A549 (cell line): Measurements from ENCODE around the gene FOXD3.

ENCODE experiments used
- CTCF ChIP-seq: fragments of >200 bp; sonication (Bioruptor Twin); formaldehyde crosslinking; IDR thresholded peaks from 3 replicates; pipeline ENCODE4 v1.5.1; 2016
- EHF ChIP-seq: fragments of 250-450 bp; sonication (Bioruptor Pico); IDR thresholded peaks from 2 replicates; pipeline ENCODE4 v1.5.0; 2020; ENCODE audit warnings: mild to moderate bottlenecking
- HDAC2 ChIP-seq: fragments of 200-600 bp; sonication (generic); IDR thresholded peaks from 2 replicates; pipeline ENCODE4 v1.6.1; 2016
- MAX ChIP-seq: IDR thresholded peaks from 2 replicates; pipeline ENCODE4 v1.6.1; 2012
- MYC ChIP-seq: IDR thresholded peaks from 2 replicates; pipeline ENCODE4 v1.6.1; 2012; ENCODE audit warnings: mild to moderate bottlenecking, inconsistent platforms, low read length, improper control_type of control experiment, borderline replicate concordance
- NFE2L2 ChIP-seq: fragments of 150-350 bp; conservative IDR thresholded peaks from 2 replicates; pipeline ENCODE4 v1.6.1; 2014; ENCODE audit warnings: low read length
- PBX3 ChIP-seq: IDR thresholded peaks from 2 replicates; pipeline ENCODE4 v1.6.1; 2012
- POLR2A ChIP-seq: IDR thresholded peaks from 2 replicates; pipeline ENCODE4 v1.6.1; 2012; ENCODE audit warnings: mild to moderate bottlenecking, low read length
- RAD21 ChIP-seq, 2 experiments: fragments of >200 bp in 1 of 2; sonication (Bioruptor Twin) in 1 of 2; formaldehyde crosslinking in 1 of 2; IDR thresholded peaks in 1 of 2; conservative IDR thresholded peaks in 1 of 2; 2 replicates in 1 of 2; 3 replicates in 1 of 2; pipeline ENCODE4 v1.6.1; 2012 to 2018; ENCODE audit warnings: inconsistent platforms in 1 of 2
- RCOR1 ChIP-seq: fragments of 150-350 bp; IDR thresholded peaks from 2 replicates; pipeline ENCODE4 v1.6.1; 2014; ENCODE audit warnings: antibody characterized with exemption, low read length, low read depth
- REST ChIP-seq: fragments of 200-600 bp; sonication (generic); IDR thresholded peaks from 2 replicates; pipeline ENCODE4 v1.6.1; 2016; ENCODE audit warnings: antibody characterized with exemption, mild to moderate bottlenecking, moderate library complexity
- SREBF2 ChIP-seq: fragments of 450-650 bp; IDR thresholded peaks from 2 replicates; pipeline ENCODE4 v1.6.1; 2014; ENCODE audit warnings: mild to moderate bottlenecking, moderate library complexity
- USF2 ChIP-seq: fragments of 450-650 bp; IDR thresholded peaks from 2 replicates; pipeline ENCODE4 v1.6.1; 2014; ENCODE audit warnings: antibody characterized with exemption
- TF ChIP-seq, protein P1 (sequence below): fragments of 250-450 bp; sonication (Bioruptor Pico); IDR thresholded peaks from 2 replicates; pipeline ENCODE4 v1.5.0; 2021; ENCODE audit warnings: mild to moderate bottlenecking, moderate library complexity, borderline replicate concordance

GRCh38 chr1:63316598-63316983, 5.8 kb upstream of the FOXD3 start:
- TF ChIP-seq MYC (no peak), CTCF (no peak), POLR2A (no peak), REST (no peak), MAX (no peak), HDAC2 (no peak), EHF (no peak), RAD21 (conservative IDR thresholded peaks at IDR 0.05 in 1 of 2, IDR thresholded peaks at IDR 0.05 in 1 of 2) (no peak), USF2 (no peak), NFE2L2 (no peak), RCOR1 (no peak), PBX3 (no peak), SREBF2 (no peak)
- TF ChIP-seq, protein P1, sequence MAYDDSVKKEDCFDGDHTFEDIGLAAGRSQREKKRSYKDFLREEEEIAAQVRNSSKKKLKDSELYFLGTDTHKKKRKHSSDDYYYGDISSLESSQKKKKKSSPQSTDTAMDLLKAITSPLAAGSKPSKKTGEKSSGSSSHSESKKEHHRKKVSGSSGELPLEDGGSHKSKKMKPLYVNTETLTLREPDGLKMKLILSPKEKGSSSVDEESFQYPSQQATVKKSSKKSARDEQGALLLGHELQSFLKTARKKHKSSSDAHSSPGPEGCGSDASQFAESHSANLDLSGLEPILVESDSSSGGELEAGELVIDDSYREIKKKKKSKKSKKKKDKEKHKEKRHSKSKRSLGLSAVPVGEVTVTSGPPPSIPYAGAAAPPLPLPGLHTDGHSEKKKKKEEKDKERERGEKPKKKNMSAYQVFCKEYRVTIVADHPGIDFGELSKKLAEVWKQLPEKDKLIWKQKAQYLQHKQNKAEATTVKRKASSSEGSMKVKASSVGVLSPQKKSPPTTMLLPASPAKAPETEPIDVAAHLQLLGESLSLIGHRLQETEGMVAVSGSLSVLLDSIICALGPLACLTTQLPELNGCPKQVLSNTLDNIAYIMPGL = no peak
